Sigmoid colon (tissue), 7 donors: ENCODE measurements around the gene CTDP1. TPM values are rescaled to one million over a fixed set of nuclear protein-coding genes. Genes with fewer than 3 reads are reported as not detected.

Experiments used
- DNase-seq: peaks from one replicate; pipeline ENCODE4 v3.0.0-alpha.2; 2019
- H3K27ac ChIP-seq, 4 donors: fragments of 200-600 bp; sonication (generic); one replicate each; pipeline ENCODE4 v1.5.1; 2016 to 2019; ENCODE audit warnings: mild to moderate bottlenecking in 1 of 4
- H3K27me3 ChIP-seq, 3 donors: fragments of 200-600 bp; sonication (generic); one replicate each; pipeline ENCODE4 v1.5.1; 2019; ENCODE audit warnings: mild to moderate bottlenecking in 1 of 3
- H3K36me3 ChIP-seq, 4 donors: fragments of 200-600 bp; sonication (generic); one replicate each; pipeline ENCODE4 v1.5.1; 2016 to 2019
- H3K4me1 ChIP-seq, 4 donors: fragments of 200-600 bp; sonication (generic); one replicate each; pipeline ENCODE4 v1.5.1; 2017 to 2019
- H3K4me3 ChIP-seq, 4 donors: fragments of 200-600 bp; sonication (generic); one replicate each; pipeline ENCODE4 v1.5.1; 2017 to 2019; ENCODE audit warnings: mild to moderate bottlenecking in 2 of 4, moderate library complexity in 1 of 4
- H3K9me3 ChIP-seq, 4 donors: fragments of 200-600 bp in 3 of 4; sonication (generic) in 3 of 4; one replicate each; pipeline versions ENCODE4 v1.5.1 to v1.6.1; 2013 to 2019
- EP300 ChIP-seq, 4 donors: sonication (generic); formaldehyde crosslinking; IDR thresholded peaks; one replicate each; pipeline ENCODE4 v1.6.1; 2017; ENCODE audit warnings: antibody characterized with exemption in 4 of 4
- POLR2A ChIP-seq, 2 donors: fragments of 450-650 bp; IDR thresholded peaks; one replicate each; pipeline ENCODE4 v1.6.1; 2016; ENCODE audit warnings: antibody characterized with exemption in 2 of 2, mild to moderate bottlenecking in 2 of 2, moderate library complexity in 2 of 2
- POLR2AphosphoS5 ChIP-seq, 4 donors: sonication (generic); formaldehyde crosslinking; IDR thresholded peaks; one replicate each; pipeline ENCODE4 v1.6.1; 2017; ENCODE audit warnings: antibody characterized with exemption in 4 of 4
- WGBS, 2 donors: extraction: QIAGEN DNeasy Blood & Tissue Kit; methylation state at CpG; one replicate each; pipeline ENCODE4 v1.1.7; 2013; 5-methylcytosine and 5-hydroxymethylcytosine counted together
- intact Hi-C: fragments of 100-400 bp; cut with DNase I; formaldehyde crosslinking; loops from one replicate; pipeline ENCODE4 v1.15.1; 2023
- polyA plus RNA-seq, 3 donors: library from polyadenylated mRNA; stranded (reverse); fragments of 200-250 nt; gene quantifications; one replicate each; pipeline ENCODE4 v1.2.3, GENCODE V29; 2013
- total RNA-seq, 4 donors: library from RNA; depleted of rRNA; stranded (reverse); fragments of >200 nt; gene quantifications; one replicate each; pipeline ENCODE4 v1.1.0, GENCODE V29; 2016
- TF ChIP-seq, protein P1 (sequence below), 4 experiments: fragments of 450-650 bp in 3 of 4; fragments of 200-600 bp in 1 of 4; IDR thresholded peaks; one replicate each; pipeline ENCODE4 v1.5.1; 2016 to 2019; ENCODE audit warnings: antibody characterized with exemption in 4 of 4, mild to moderate bottlenecking in 3 of 4, moderate library complexity in 2 of 4
- donor health status: healthy with polysubstance abuse.
- donor health status: Bipolar disorder and iron deficiency.
- donor health status: healthy.

Gene CTDP1
- total and polyA plus RNA-seq, 7 donors, result 11.1 to 25.9 (median 14.7) TPM

DNA sequence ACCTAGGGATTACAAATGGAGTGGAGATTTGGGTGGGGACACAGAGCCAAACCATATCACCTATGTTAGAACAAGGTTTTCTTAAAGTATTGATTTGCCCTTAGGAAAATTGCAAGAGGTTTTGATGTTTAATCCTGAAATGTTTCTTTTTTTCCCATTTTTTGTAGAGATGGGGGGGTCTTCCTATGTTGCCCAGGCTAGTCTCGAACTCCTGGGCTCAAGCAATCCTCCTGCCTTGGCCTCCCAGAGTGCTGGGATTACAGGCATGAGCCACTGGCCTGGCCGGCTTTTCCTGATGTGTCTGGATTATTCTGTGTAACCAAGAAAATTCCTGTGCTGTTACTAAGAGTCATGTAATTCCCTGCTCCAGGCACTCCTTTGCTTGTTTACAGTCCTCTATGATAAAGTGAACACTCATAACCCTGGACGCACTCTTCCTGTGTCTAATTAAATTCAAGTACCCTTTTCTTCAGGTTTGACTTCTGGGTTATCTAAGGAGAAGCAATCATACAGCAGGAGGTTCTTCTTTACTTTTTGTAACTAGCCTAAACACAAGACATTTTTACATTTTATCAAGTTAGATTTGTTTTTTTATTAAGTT, 15.0 kb upstream of the CTDP1 start:
- intact Hi-C loops, result no loop called here
- Histone ChIP-seq H3K27me3 (peaks cover 0 to 3% (median 0%) of the 10 kb centered on the region in 3 donors), H3K27ac (no peak overlapping the region), H3K9me3 (no peaks in the 10 kb centered on the region), H3K4me1 (no peaks in the 10 kb centered on the region), H3K36me3 (no peaks in the 10 kb centered on the region), H3K4me3 (no peak overlapping the region)
- no peak for DNase-seq
- 59 to 60% methylated on average over 3 of the region's 3 CpGs for WGBS, 2 donors
- TF ChIP-seq POLR2AphosphoS5 (IDR thresholded peaks at IDR 0.05), result no peak
- TF ChIP-seq, protein P1, sequence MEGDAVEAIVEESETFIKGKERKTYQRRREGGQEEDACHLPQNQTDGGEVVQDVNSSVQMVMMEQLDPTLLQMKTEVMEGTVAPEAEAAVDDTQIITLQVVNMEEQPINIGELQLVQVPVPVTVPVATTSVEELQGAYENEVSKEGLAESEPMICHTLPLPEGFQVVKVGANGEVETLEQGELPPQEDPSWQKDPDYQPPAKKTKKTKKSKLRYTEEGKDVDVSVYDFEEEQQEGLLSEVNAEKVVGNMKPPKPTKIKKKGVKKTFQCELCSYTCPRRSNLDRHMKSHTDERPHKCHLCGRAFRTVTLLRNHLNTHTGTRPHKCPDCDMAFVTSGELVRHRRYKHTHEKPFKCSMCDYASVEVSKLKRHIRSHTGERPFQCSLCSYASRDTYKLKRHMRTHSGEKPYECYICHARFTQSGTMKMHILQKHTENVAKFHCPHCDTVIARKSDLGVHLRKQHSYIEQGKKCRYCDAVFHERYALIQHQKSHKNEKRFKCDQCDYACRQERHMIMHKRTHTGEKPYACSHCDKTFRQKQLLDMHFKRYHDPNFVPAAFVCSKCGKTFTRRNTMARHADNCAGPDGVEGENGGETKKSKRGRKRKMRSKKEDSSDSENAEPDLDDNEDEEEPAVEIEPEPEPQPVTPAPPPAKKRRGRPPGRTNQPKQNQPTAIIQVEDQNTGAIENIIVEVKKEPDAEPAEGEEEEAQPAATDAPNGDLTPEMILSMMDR (IDR thresholded peaks at IDR 0.05), result no peak
- no peak for TF ChIP-seq EP300 (IDR thresholded peaks at IDR 0.05)
- TF ChIP-seq POLR2A (IDR thresholded peaks at IDR 0.05), result no peak

DNA sequence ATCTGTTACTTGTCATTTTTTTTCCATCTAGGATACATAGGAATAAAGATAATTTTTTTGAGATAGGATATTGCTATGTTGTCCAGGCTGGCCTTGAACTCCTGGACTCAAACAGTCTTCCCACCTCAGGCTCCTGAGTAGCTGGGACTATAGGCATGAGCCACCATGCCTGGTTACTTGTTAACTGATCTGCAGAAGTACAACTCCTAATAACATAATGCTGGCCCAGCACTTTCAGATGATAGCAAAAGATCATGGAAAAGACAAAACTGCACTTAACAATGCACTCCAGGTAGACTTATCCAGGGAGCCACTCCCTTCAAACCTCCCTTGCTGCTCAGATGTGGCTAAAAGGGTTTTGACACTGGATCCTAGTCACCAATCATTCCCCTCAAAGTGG, 11.4 kb upstream of the CTDP1 start:
- Histone ChIP-seq H3K9me3 (no peaks in the 10 kb centered on the region), H3K36me3 (no peaks in the 10 kb centered on the region), H3K27me3 (no peaks in the 10 kb centered on the region), H3K4me3 (no peak overlapping the region), H3K4me1 (no peaks in the 10 kb centered on the region), H3K27ac (no peak overlapping the region)
- DNase-seq, result no peak
- no peak for TF ChIP-seq EP300 (IDR thresholded peaks at IDR 0.05)
- no peak for TF ChIP-seq POLR2A (IDR thresholded peaks at IDR 0.05)
- TF ChIP-seq POLR2AphosphoS5 (IDR thresholded peaks at IDR 0.05), result no peak
- TF ChIP-seq, protein P1 (IDR thresholded peaks at IDR 0.05), result no peak
- intact Hi-C loops, result no loop called here

DNA sequence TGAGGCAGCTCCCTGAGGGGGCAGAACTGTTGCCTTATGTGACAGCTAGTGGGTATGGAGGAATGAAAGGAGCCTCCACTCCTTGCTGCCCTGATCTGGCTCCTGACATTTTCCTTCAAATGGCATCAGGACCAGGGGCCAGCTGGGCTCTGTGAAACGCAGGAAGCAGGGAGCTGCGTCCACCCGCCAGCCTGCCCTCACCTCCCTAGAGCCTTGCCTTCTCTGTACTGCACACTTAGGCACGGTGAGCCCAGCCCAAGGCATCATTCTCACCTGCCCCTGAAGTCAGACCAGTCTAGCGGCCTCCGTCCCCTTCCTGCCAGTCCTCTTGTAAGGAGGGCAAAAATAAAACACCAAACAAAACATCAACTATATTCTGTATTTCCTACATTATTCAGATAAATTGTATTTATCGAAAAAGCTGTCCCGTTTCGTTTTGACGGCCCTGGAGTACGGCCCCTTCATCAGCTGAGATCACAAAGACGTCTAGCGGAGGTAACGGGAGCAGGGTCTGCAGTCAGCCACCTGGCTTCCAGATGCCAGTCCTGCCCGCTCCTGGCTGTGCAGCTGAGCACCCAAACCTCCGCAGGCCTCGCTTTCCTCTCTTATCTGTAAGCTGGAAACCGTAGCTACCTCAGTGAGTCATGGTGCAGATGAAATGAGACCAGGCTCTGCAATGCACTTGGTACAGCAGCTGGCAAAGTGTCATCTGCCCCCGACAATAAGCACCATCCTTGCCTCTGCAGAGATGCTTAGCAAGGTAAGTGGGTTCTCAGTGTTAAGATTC, 6.9 kb upstream of the CTDP1 start:
- no peaks in the 10 kb centered on the region for H3K27me3 ChIP-seq
- intact Hi-C loops, result no loop called here
- 91 to 93% methylated on average over 19 of the region's 19 CpGs for WGBS, 2 donors
- H3K9me3 ChIP-seq, result no peaks in the 10 kb centered on the region
- H3K27ac ChIP-seq, result no peak overlapping the region
- H3K4me1 ChIP-seq, result peaks cover 0 to 11% (median 8%) of the 10 kb centered on the region in 4 donors
- H3K4me3 ChIP-seq, result no peak overlapping the region
- no peak for DNase-seq
- no peaks in the 10 kb centered on the region for H3K36me3 ChIP-seq
- TF ChIP-seq POLR2AphosphoS5 (IDR thresholded peaks at IDR 0.05) (no peak), EP300 (IDR thresholded peaks at IDR 0.05) (no peak), POLR2A (IDR thresholded peaks at IDR 0.05) (no peak)
- TF ChIP-seq, protein P1 (IDR thresholded peaks at IDR 0.05), result no peak

DNA sequence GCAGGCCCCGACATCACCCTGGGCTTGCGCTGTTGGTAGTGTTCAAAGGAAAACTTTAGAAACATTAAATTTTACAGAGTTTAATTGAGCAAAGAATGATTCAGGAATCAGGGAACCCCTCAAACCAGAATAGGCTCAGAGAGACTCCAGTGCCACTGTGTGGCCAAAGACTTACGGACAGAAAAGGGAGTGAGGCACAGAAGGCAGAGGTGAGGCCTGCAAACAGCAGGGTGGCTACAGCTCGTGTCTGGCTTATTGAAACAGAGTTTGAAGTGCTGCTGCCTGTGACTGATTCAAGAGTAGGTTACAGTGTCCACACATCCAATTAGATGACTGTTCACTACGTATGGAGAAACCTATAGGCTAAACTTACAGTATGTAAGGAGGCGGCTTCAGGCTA, 2.4 kb upstream of the CTDP1 start:
- peaks cover 0 to 41% (median 37%) of the 10 kb centered on the region in 4 donors for H3K4me1 ChIP-seq
- H3K9me3 ChIP-seq, result no peaks in the 10 kb centered on the region

More for the DNA sequence above, 2.4 kb upstream of the CTDP1 start:
- no peak for DNase-seq
- Histone ChIP-seq H3K27me3 (no peaks in the 10 kb centered on the region), H3K27ac (no peak overlapping the region), H3K36me3 (no peaks in the 10 kb centered on the region), H3K4me3 (no peak overlapping the region)
- TF ChIP-seq, protein P1 (IDR thresholded peaks at IDR 0.05), result no peak
- no peak for TF ChIP-seq EP300 (IDR thresholded peaks at IDR 0.05)
- no peak for TF ChIP-seq POLR2AphosphoS5 (IDR thresholded peaks at IDR 0.05)
- TF ChIP-seq POLR2A (IDR thresholded peaks at IDR 0.05), result no peak
- WGBS, 2 donors, result 93 to 95% methylated on average over 6 of the region's 6 CpGs
- intact Hi-C loops, result no loop called here
